HG02623 (cell line): ENCODE data around the gene CAV2.

Experiments used
- ATAC-seq: cut with Tn5 transposase; IDR thresholded peaks from one replicate; pipeline ENCODE4 v1.9.1; 2021; ENCODE audit warnings: moderate library complexity; ENCODE audit not compliant: unreplicated experiment

CAV2 gene

DNA sequence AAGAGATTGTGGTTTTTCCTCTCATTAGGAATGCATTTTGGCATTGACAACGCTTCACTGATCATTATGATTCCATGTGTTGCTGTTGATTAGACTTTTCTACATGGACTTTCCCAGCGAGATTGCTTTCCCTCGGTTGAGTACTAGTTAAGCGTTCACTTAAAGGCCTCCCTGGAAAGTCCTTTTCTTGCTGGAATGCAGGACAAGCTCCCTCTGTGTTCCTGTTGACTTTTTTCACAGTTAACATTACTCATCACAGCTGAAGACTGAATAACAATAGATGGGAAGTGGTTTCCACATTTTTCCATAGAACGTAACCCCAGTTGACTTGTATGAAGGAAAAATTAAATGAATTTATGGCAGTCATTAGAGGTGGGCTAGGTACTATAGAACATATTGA is 22.7 kb downstream of the CAV2 start:
- no peak for ATAC-seq

GRCh38 chr7:116524221-116524608 is 24.7 kb downstream of the CAV2 start:
- ATAC-seq, result no peak

- ATAC-seq, result no peak
Measured at GRCh38 chr7:116524609-116525297, 25.2 kb downstream of the CAV2 start, which contains the start of gene CAV1. TSS of gene CAV1 (plus strand) at chr7:116525036. CDS start at chr7:116525063, 27 bp downstream.

- ATAC-seq, result no peak
Measured at GRCh38 chr7:116525298-116525912, 25.9 kb downstream of the CAV2 start.

- ATAC-seq, result peak; percentile 91
Measured at GRCh38 chr7:116525913-116526861, 26.6 kb downstream of the CAV2 start.

- no peak for ATAC-seq
Measured at GRCh38 chr7:116526897-116527296, 27.4 kb downstream of the CAV2 start.

DNA sequence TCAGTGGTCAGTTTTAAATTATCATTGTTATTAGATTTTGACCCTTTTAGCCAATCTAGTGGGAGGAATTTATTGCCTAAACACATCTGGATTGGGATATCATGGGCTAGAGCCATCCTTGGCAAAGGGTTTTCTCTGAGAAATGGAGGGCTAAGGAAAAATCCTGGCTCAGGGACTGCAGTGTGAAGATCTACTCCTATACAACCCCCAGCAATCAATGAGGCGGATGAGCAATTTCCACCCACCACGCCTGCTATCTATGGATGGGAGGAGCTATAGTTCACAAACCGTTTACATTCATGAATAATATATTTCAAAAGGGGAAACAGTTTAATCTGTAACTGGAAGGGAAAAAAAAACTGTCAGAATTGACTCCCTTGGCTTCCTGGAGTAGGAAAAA is 28.0 kb downstream of the CAV2 start:
- ATAC-seq, result no peak

DNA sequence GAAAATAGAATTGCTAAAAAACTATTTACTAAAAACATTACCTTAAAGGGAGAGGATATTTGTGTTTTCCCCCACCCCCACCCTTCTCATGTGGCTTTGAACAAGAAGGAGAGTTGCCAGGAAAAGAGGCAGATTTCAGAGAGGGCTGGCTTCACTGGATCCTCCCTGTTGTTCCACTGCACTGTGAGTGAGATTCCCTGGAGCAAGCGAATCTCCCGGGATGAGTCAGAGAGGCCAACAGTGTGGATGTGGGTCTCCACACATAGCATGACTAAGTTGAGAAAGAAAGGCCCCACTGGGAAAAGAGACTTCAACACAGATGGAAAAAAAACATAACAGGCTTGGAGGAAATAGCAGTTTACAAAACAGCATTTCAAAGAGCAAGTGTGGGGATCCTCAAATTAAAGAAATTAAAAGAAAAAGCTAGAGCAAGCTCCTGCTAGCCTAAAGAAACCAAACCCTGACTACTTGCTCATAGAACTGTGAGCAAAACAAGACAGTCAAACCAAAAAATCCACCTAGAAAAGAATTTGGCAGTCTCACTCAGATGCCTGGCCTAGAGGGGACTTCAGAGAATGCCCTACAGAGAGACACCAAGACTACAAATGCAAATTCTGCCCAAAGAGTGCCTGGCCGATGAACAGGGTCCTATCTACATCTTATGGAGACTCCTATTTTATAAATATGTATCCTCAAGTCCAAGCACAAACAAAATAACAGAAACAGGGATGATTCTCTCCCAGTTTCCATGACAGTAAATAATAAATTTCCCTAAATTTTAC is 28.7 kb downstream of the CAV2 start:
- ATAC-seq, result no peak

DNA sequence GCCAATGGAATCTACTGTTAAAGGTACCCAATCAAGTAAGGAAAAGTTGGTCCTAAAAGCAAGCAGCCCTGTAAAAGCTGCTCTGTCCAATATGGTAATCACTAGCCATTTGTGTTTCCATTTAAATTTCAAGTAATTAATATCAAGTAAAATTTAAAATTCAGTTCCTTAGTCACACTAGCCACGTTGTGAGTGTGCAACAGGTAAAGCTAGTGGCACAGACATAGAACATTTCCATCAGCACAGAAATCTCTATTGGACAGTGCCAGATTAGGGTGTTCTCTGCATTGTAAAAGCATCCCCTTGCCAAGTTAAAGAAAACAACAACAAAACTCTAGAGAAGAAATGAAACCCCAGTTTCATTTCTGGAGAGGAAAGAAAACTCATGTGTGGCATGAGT is 29.7 kb downstream of the CAV2 start:
- ATAC-seq, result no peak

GRCh38 chr7:116530107-116530820 is 30.7 kb downstream of the CAV2 start:
- no peak for ATAC-seq

- ATAC-seq, result no peak
Measured at GRCh38 chr7:116532102-116532688, 32.7 kb downstream of the CAV2 start.

DNA sequence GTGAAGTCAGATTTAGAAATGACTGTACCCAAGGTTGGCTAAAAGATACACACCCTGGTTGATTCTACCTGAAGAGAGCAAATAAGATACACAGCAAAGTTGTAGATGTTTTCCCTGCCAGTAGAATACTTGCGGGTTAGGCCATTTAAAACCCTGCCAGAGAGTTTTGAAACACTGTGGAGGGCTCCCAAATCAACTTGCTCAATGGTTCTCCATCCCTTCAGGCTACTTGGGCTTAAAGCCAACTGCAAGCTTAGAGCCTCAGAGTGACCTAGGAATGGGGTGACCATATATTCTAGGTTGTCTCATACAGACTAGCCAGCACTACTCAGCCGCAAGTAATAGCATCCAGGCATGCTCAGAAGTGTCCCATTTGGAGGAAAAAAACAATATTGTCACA is 35.3 kb downstream of the CAV2 start:
- ATAC-seq, result no peak

DNA sequence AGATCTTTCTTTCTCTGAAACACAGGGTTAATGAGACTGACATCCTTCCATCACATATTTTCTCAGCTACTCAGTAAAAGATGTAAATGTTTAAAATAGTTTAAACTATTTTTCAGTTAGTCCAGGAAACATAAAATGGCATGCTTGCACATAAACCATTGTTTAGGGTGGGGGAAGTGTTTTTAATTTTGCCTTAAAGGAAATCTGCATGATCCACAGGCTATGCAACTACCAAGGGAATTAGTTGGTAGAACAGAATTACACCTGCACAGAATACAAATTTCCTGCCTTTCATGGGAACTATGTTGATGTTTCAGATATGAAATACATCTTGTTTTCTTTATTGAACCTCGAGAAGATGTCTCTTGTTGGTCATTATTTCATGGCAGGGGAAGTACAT is 35.9 kb downstream of the CAV2 start:
- no peak for ATAC-seq

DNA sequence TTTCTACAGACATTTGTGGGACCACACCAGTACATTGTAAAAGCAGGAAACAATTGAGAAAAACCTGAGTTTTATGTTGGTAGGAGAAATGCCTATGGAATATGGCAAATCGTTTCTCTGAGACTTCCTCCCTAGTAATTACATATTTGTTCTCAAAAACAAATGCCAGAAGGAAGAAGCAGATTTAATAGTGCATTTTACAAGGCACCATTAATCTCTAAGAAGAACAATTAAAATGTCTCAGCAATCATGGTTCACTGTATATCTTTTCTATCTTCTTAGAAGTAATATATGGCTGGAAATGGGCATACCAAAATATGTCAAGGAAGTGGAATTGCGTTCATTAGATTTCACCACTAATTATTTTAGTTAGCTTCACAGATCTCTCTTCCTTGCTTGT is 38.6 kb downstream of the CAV2 start:
- ATAC-seq, result no peak

- no peak for ATAC-seq
Measured at GRCh38 chr7:116539879-116540278, 40.3 kb downstream of the CAV2 start.

DNA sequence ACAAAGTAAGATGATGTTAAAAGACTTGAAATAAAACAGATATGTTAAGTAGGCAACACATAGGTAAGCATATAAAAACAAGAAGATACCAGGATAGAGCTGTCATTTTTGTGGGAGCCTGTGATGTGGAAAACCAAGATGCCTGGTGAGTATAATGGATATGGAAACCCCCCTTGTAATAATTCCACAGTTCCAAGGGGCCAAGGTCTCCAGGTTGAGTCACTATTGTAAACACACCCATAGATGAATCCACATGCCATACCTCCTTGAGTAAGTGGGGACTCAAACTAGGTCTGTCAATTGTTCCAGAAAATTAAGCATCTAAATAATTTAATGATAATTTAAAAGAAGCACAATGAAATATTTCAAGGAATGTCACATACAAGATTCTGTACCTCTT is 41.2 kb downstream of the CAV2 start:
- ATAC-seq, result no peak

GRCh38 chr7:116541951-116542350 is 42.4 kb downstream of the CAV2 start:
- no peak for ATAC-seq

GRCh38 chr7:116542618-116543017 is 43.1 kb downstream of the CAV2 start:
- no peak for ATAC-seq

DNA sequence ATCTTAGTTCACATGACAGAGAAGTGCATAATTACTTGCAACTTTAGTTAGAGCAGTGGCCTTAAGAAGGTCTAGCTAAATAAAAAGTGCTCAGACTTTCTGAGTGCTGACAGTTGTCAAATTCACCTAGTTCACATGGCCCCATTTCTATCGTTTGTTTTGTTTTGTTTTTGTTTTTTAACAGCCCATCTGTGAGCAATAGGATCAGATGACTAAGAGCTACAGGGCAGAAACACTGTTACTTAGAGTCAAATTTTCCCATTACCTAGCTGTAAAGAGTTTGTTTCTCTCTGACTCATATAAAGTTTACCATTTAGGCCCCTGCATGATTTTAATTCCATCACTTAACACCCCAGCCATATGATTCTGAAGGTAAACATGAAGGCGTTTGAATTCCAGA is 44.1 kb downstream of the CAV2 start:
- ATAC-seq, result peak; percentile 35

GRCh38 chr7:116544487-116544886 is 44.9 kb downstream of the CAV2 start:
- ATAC-seq, result no peak
